ENCODE results near the gene ATP13A3. TPM values are rescaled to one million over a fixed set of nuclear protein-coding genes. Genes with fewer than 3 reads are reported as not detected.

The ATP13A3 gene
- total RNA-seq, 4 donors from 2014 or later, result 106 to 157 (median 128) TPM

DNA sequence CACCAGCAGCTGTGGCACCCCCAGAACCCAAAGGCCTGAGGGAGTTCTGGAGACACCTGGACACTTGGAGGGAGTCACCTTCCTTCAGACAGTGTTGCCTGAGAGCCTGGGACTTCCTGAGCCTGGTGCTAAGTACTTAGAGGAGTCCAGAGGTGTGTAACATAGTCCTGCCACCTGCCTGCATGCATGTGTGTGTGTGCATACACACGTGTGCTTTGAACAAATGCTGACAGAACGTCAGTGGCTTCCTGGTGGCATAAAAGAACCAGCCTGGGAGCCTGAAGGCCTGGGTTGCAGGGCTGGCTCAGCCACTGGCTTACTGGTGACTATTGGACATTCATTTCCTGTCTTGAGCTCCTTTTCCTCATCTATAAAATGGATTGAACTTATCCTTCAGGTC, 132.5 kb downstream of the ATP13A3 start:
- H3K27me3 ChIP-seq, result peaks cover 12% of the 10 kb centered on the region
- no peak overlapping the region for H3K4me3 ChIP-seq
- no peaks in the 10 kb centered on the region for H3K36me3 ChIP-seq
- TF ChIP-seq EP300 (IDR thresholded peaks at IDR 0.05) (no peak), POLR2AphosphoS5 (IDR thresholded peaks at IDR 0.05) (no peak), POLR2A (IDR thresholded peaks at IDR 0.05) (no peak)
- TF ChIP-seq, protein P1, sequence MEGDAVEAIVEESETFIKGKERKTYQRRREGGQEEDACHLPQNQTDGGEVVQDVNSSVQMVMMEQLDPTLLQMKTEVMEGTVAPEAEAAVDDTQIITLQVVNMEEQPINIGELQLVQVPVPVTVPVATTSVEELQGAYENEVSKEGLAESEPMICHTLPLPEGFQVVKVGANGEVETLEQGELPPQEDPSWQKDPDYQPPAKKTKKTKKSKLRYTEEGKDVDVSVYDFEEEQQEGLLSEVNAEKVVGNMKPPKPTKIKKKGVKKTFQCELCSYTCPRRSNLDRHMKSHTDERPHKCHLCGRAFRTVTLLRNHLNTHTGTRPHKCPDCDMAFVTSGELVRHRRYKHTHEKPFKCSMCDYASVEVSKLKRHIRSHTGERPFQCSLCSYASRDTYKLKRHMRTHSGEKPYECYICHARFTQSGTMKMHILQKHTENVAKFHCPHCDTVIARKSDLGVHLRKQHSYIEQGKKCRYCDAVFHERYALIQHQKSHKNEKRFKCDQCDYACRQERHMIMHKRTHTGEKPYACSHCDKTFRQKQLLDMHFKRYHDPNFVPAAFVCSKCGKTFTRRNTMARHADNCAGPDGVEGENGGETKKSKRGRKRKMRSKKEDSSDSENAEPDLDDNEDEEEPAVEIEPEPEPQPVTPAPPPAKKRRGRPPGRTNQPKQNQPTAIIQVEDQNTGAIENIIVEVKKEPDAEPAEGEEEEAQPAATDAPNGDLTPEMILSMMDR (IDR thresholded peaks at IDR 0.05), result no peak
- no peaks in the 10 kb centered on the region for H3K4me1 ChIP-seq
- no peaks in the 10 kb centered on the region for H3K9me3 ChIP-seq
- 92 to 94% methylated on average over 2 of the region's 2 CpGs for WGBS, 2 donors (ENCODE audit: low coverage in 1 of 2)
- no peak overlapping the region for H3K27ac ChIP-seq
- ATAC-seq, result no peak

Small RNA genes lying within 50 kb of the gene (small RNA-seq; reads per million reads assigned to genes)
- gene AC108676.2 (0 reads per million in 4 donors), gene RNU6-1101P (0 reads per million in 4 donors)

Other genes with a start within 250 kb of the ATP13A3 start
- gene CPN2, start 135.7 kb downstream of the ATP13A3 start, total RNA-seq, result not detected
- under 1 TPM in 3 of 4 donors, not detected in 1; 0.42 to 0.67 (median 0.49) TPM for gene LRRC15, start 117.3 kb downstream of the ATP13A3 start, total RNA-seq
- under 1 TPM in 1 of 4 donors, not detected in 3; 0.31 TPM for gene GP5, start 87.7 kb downstream of the ATP13A3 start, total RNA-seq
- 1 to 10 TPM; 4.4 to 8.8 (median 7.4) TPM for gene TMEM44, start 146.4 kb upstream of the ATP13A3 start, total RNA-seq
- gene LSG1, start 185.2 kb upstream of the ATP13A3 start, total RNA-seq, result 10 to 100 TPM; 23.0 to 30.3 (median 28.3) TPM
- 10 to 100 TPM; 15.9 to 36.3 (median 23.8) TPM for gene FAM43A, start 198.9 kb upstream of the ATP13A3 start, total RNA-seq

Measured in gastroesophageal sphincter (tissue), 4 donors.